ENCODE data around the gene FARSA.
A peak's percentile ranks its signal among the peaks of the same experiment; 100 is the strongest.
"Not testable (repeated sequence)": the region's sequence is repeated elsewhere in the genome, so short reads cannot be mapped to it uniquely, and the experiment has no call there.

FARSA gene

GRCh38 chr19:12953799-12954611, 20.5 kb upstream of the FARSA start:
- no peak for DNase-seq

GRCh38 chr19:12953138-12953798, 19.8 kb upstream of the FARSA start:
- DNase-seq: no peak

- no peak for DNase-seq
Observed at GRCh38 chr19:12952488-12953137, 19.1 kb upstream of the FARSA start.

- not testable (repeated sequence) for DNase-seq
Observed at GRCh38 chr19:12952050-12952449, 18.5 kb upstream of the FARSA start.

GRCh38 chr19:12949363-12950283, 16.1 kb upstream of the FARSA start:
- no peak for DNase-seq

GRCh38 chr19:12948612-12949362, 15.3 kb upstream of the FARSA start:
- no peak for DNase-seq

GRCh38 chr19:12947702-12948611, 14.4 kb upstream of the FARSA start:
- no peak for DNase-seq

GRCh38 chr19:12946731-12947496, 13.4 kb upstream of the FARSA start:
- DNase-seq: no peak

- peak; percentile 66 to 68 for DNase-seq
Observed at GRCh38 chr19:12946092-12946721, 12.7 kb upstream of the FARSA start.

GRCh38 chr19:12945479-12946091, 12.1 kb upstream of the FARSA start, which contains the start of gene RAD23A:
RAD23A (plus strand) TSS chr19:12945862; CDS start chr19:12945949, 87 bp downstream.
- peak; percentile 98 to 99 for DNase-seq

- no peak for DNase-seq
Observed at GRCh38 chr19:12944104-12944674, 10.7 kb upstream of the FARSA start.

- no peak for DNase-seq
Observed at GRCh38 chr19:12943437-12944044, 10.0 kb upstream of the FARSA start.

- no peak for DNase-seq
Observed at GRCh38 chr19:12940897-12941296, 7.4 kb upstream of the FARSA start.

- DNase-seq: no peak
Observed at GRCh38 chr19:12939975-12940423, 6.5 kb upstream of the FARSA start.

GRCh38 chr19:12938779-12939601, 5.5 kb upstream of the FARSA start:
- peak; percentile 51 to 56 for DNase-seq

GRCh38 chr19:12937927-12938778, 4.6 kb upstream of the FARSA start, which contains the start of gene CALR:
CALR (plus strand) TSS chr19:12938609; CDS start chr19:12938680, 71 bp downstream.
- DNase-seq: peak; percentile 99
